Ishikawa (cell line): Measurements from ENCODE around the gene MRO.
A peak's percentile ranks its signal among the peaks of the same experiment; 100 is the strongest.

Experiments used
- CEBPB ChIP-seq: IDR thresholded peaks from 2 replicates; pipeline ENCODE4 v1.6.1; 2012
- CREB1 ChIP-seq: IDR thresholded peaks from 2 replicates; pipeline ENCODE4 v1.6.1; 2012; ENCODE audit warnings: low read depth
- EGR1 ChIP-seq: IDR thresholded peaks from 2 replicates; pipeline ENCODE4 v1.6.1; 2012
- EP300 ChIP-seq: IDR thresholded peaks from 2 replicates; pipeline ENCODE4 v1.6.1; 2012; ENCODE audit warnings: borderline replicate concordance
- FOXM1 ChIP-seq: IDR thresholded peaks from 2 replicates; pipeline ENCODE4 v1.6.1; 2012; ENCODE audit warnings: low read depth, borderline replicate concordance
- MAX ChIP-seq: IDR thresholded peaks from 2 replicates; pipeline ENCODE4 v1.6.1; 2012
- NFIC ChIP-seq: IDR thresholded peaks from 2 replicates; pipeline ENCODE4 v1.6.1; 2012
- RAD21 ChIP-seq: IDR thresholded peaks from 2 replicates; pipeline ENCODE4 v1.6.1; 2012; ENCODE audit warnings: low read depth
- REST ChIP-seq: IDR thresholded peaks from 2 replicates; pipeline ENCODE4 v1.6.1; 2012; ENCODE audit warnings: low read depth, mild to moderate bottlenecking
- TAF1 ChIP-seq: IDR thresholded peaks from 2 replicates; pipeline ENCODE4 v1.6.1; 2012; ENCODE audit warnings: low read depth, mild to moderate bottlenecking
- TCF12 ChIP-seq: IDR thresholded peaks from 2 replicates; pipeline ENCODE4 v1.6.1; 2012; ENCODE audit warnings: low read depth
- TEAD4 ChIP-seq: IDR thresholded peaks from 2 replicates; pipeline ENCODE4 v1.6.1; 2012
- USF1 ChIP-seq: IDR thresholded peaks from 2 replicates; pipeline ENCODE4 v1.6.1; 2012
- YY1 ChIP-seq: IDR thresholded peaks from 2 replicates; pipeline ENCODE4 v1.6.1; 2012; ENCODE audit warnings: low read depth
- ZBTB7A ChIP-seq: IDR thresholded peaks from 2 replicates; pipeline ENCODE4 v1.6.1; 2012; ENCODE audit warnings: low read depth

MRO gene

DNA sequence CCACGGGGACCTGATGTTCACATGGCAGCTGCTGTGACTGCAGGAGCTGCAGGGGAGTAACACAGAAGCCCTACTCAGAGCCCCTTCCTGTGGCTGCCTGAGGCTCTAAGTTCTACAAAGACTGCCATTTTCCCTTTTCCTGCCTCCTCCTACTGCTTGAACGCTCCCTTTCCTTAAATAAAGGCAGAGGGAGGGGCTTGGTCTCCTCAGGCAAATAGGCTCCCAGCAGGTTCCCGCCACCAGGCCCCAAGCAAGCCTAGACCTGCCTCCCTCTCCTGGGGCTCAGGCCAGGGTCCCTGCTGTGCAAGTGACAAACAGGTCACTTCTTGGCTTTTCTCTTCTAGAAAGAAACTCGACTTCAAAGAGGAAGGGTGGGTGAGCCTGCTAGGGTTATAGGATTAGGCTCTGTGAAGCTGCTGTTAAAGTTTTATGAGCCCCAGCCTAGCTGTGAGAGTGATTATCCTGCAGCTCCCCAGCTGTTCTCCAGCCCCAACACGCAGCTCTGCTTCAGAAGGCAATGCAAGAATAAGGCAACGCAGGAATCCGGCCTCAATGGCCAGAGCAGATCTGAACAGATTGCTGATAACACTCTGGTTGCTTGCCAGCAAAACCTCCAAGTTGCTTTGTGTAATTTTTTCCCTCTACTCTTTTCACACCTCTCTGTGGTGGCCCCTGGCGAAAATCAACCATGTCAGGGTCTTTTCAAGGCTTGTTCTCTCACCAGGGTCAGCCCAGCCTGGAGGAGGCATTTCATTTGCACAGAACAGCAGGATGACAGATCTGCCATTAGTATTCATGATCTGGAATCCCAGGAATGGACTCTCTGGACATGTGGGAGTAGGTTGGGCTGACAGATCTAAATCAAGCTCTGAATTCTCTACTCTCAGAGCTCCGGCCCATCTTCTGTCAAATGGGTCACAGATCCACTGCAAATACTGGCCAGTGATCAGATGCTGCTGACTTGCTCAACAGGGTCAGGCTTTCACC is 71.3 kb downstream of the MRO start:
- TF ChIP-seq TEAD4 (no peak), NFIC (0 out of 2 replicates have a peak, but pooled peaks have one; percentile 10)

DNA sequence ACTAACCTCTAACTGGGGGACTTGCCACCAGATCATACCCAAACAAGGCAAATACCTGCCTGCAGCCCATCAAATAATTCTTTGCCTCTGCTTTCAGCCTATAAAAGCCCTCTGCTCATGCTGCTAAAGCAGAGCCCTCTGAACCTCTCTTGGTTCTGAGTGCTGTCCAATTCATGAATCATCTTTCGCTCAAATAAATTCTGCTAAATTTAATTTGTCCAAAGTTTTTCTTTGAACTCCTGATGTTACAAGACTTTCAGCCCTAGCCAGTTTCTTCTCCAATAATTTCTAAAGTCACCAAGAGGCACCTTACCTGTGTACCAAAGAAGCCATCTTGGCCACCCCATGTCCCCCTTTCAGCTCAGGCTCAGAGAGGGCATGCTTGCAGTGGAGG is 72.0 kb downstream of the MRO start:
- TF ChIP-seq TAF1 = no peak
- TF ChIP-seq USF1 = no peak
- TF ChIP-seq TEAD4 = no peak
- no peak for TF ChIP-seq CREB1
- TF ChIP-seq REST = no peak
- no peak for TF ChIP-seq CEBPB
- TF ChIP-seq RAD21 = no peak

GRCh38 chr18:50745945-50746344 is 73.9 kb downstream of the MRO start:
- no peak for TF ChIP-seq FOXM1
- TF ChIP-seq EGR1 = no peak
- TF ChIP-seq EP300 = no peak
- TF ChIP-seq TCF12 = no peak
- TF ChIP-seq YY1 = no peak
- no peak for TF ChIP-seq CREB1
- no peak for TF ChIP-seq NFIC
- TF ChIP-seq RAD21 = no peak
- no peak for TF ChIP-seq TAF1
- no peak for TF ChIP-seq CEBPB
- TF ChIP-seq REST = no peak
- TF ChIP-seq ZBTB7A = no peak
- TF ChIP-seq MAX = no peak
- no peak for TF ChIP-seq TEAD4
- no peak for TF ChIP-seq USF1
